ENCODE measurements around the gene SIL1.

SIL1 gene

DNA sequence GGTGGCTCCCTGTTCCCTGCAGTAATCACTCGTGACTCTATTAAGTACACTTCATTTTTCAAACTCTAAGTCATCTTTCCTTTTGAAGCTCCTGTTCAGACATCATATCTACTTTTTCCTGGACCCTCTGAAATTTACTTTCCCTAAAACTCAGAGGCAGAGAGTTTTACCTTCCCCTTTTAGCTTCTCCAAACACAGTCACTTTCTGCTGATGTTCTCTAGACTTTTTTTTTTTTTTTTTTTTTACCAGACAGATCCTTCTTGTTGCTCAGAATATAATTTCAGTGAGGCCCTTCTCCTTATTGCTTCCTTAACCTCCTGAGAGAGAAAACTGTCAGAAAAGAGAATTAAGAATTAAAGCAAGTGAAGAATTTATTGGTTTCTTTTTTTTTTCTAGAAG, 236.4 kb downstream of the SIL1 start:
- TF ChIP-seq CEBPB (IDR thresholded peaks at IDR 0.05) (no peak), USF1 (IDR thresholded peaks at IDR 0.05) (no peak), REST (IDR thresholded peaks at IDR 0.05; ENCODE audit: low read depth) (no peak), TAF1 (IDR thresholded peaks at IDR 0.05; ENCODE audit: low read depth) (no peak), FOXM1 (IDR thresholded peaks at IDR 0.05; ENCODE audit: borderline replicate concordance, low read depth) (no peak), ZBTB7A (IDR thresholded peaks at IDR 0.05; ENCODE audit: low read depth) (no peak), RAD21 (IDR thresholded peaks at IDR 0.05; ENCODE audit: low read depth) (no peak), EGR1 (IDR thresholded peaks at IDR 0.05) (no peak), NFIC (IDR thresholded peaks at IDR 0.05) (no peak), YY1 (IDR thresholded peaks at IDR 0.05; ENCODE audit: low read depth) (no peak), EP300 (IDR thresholded peaks at IDR 0.05; ENCODE audit: borderline replicate concordance) (no peak)
- TF ChIP-seq, protein P1, sequence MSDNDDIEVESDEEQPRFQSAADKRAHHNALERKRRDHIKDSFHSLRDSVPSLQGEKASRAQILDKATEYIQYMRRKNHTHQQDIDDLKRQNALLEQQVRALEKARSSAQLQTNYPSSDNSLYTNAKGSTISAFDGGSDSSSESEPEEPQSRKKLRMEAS (IDR thresholded peaks at IDR 0.05): no peak

- TF ChIP-seq TEAD4 (IDR thresholded peaks at IDR 0.05) (no peak), RAD21 (IDR thresholded peaks at IDR 0.05; ENCODE audit: low read depth) (no peak), CEBPB (IDR thresholded peaks at IDR 0.05) (no peak), CREB1 (IDR thresholded peaks at IDR 0.05; ENCODE audit: low read depth) (no peak), TAF1 (IDR thresholded peaks at IDR 0.05; ENCODE audit: low read depth) (no peak), EGR1 (IDR thresholded peaks at IDR 0.05) (no peak), EP300 (IDR thresholded peaks at IDR 0.05; ENCODE audit: borderline replicate concordance) (no peak), FOXM1 (IDR thresholded peaks at IDR 0.05; ENCODE audit: borderline replicate concordance, low read depth) (no peak), ZBTB7A (IDR thresholded peaks at IDR 0.05; ENCODE audit: low read depth) (no peak), TCF12 (IDR thresholded peaks at IDR 0.05; ENCODE audit: low read depth) (no peak), YY1 (IDR thresholded peaks at IDR 0.05; ENCODE audit: low read depth) (no peak)
- TF ChIP-seq, protein P1 (IDR thresholded peaks at IDR 0.05): no peak
These were observed 236.9 kb downstream of the SIL1 start for GRCh38 chr5:138961221-138961620.

GRCh38 chr5:138960145-138960692, 237.9 kb downstream of the SIL1 start:
- no peak for TF ChIP-seq YY1 (IDR thresholded peaks at IDR 0.05; ENCODE audit: low read depth)
- no peak for TF ChIP-seq REST (IDR thresholded peaks at IDR 0.05; ENCODE audit: low read depth)
- TF ChIP-seq RAD21 (IDR thresholded peaks at IDR 0.05; ENCODE audit: low read depth): no peak
- TF ChIP-seq TEAD4 (IDR thresholded peaks at IDR 0.05): no peak
- no peak for TF ChIP-seq CREB1 (IDR thresholded peaks at IDR 0.05; ENCODE audit: low read depth)
- no peak for TF ChIP-seq NFIC (IDR thresholded peaks at IDR 0.05)
- TF ChIP-seq FOXM1 (IDR thresholded peaks at IDR 0.05; ENCODE audit: borderline replicate concordance, low read depth): no peak
- TF ChIP-seq CEBPB (IDR thresholded peaks at IDR 0.05): no peak
- TF ChIP-seq TAF1 (IDR thresholded peaks at IDR 0.05; ENCODE audit: low read depth): no peak
- TF ChIP-seq, protein P1 (IDR thresholded peaks at IDR 0.05): no peak
- TF ChIP-seq EGR1 (IDR thresholded peaks at IDR 0.05): no peak
- no peak for TF ChIP-seq USF1 (IDR thresholded peaks at IDR 0.05)
- no peak for TF ChIP-seq EP300 (IDR thresholded peaks at IDR 0.05; ENCODE audit: borderline replicate concordance)
- TF ChIP-seq TCF12 (IDR thresholded peaks at IDR 0.05; ENCODE audit: low read depth): no peak
- TF ChIP-seq ZBTB7A (IDR thresholded peaks at IDR 0.05; ENCODE audit: low read depth): no peak

- TF ChIP-seq ZBTB7A (IDR thresholded peaks at IDR 0.05; ENCODE audit: low read depth) (no peak), CREB1 (IDR thresholded peaks at IDR 0.05; ENCODE audit: low read depth) (no peak)
- TF ChIP-seq, protein P1 (IDR thresholded peaks at IDR 0.05): no peak
These were observed 241.4 kb downstream of the SIL1 start for GRCh38 chr5:138956801-138957200.

GRCh38 chr5:138955671-138956295, 242.4 kb downstream of the SIL1 start:
- TF ChIP-seq RAD21 (IDR thresholded peaks at IDR 0.05; ENCODE audit: low read depth): no peak
- TF ChIP-seq REST (IDR thresholded peaks at IDR 0.05; ENCODE audit: low read depth): no peak
- no peak for TF ChIP-seq USF1 (IDR thresholded peaks at IDR 0.05)
- no peak for TF ChIP-seq EP300 (IDR thresholded peaks at IDR 0.05; ENCODE audit: borderline replicate concordance)
- TF ChIP-seq EGR1 (IDR thresholded peaks at IDR 0.05): no peak
- TF ChIP-seq, protein P1 (IDR thresholded peaks at IDR 0.05): no peak
- TF ChIP-seq CEBPB (IDR thresholded peaks at IDR 0.05): no peak
- no peak for TF ChIP-seq TAF1 (IDR thresholded peaks at IDR 0.05; ENCODE audit: low read depth)
- TF ChIP-seq NFIC (IDR thresholded peaks at IDR 0.05): no peak
- no peak for TF ChIP-seq CREB1 (IDR thresholded peaks at IDR 0.05; ENCODE audit: low read depth)
- TF ChIP-seq FOXM1 (IDR thresholded peaks at IDR 0.05; ENCODE audit: borderline replicate concordance, low read depth): no peak
- no peak for TF ChIP-seq ZBTB7A (IDR thresholded peaks at IDR 0.05; ENCODE audit: low read depth)
- TF ChIP-seq TCF12 (IDR thresholded peaks at IDR 0.05; ENCODE audit: low read depth): no peak
- TF ChIP-seq TEAD4 (IDR thresholded peaks at IDR 0.05): no peak
- TF ChIP-seq YY1 (IDR thresholded peaks at IDR 0.05; ENCODE audit: low read depth): no peak
